GM18907 (cell line): ENCODE measurements around the gene SIPA1.
A peak's percentile ranks its signal among the peaks of the same experiment; 100 is the strongest.
"Not testable (repeated sequence)": the region's sequence is repeated elsewhere in the genome, so short reads cannot be mapped to it uniquely, and the experiment has no call there.

Experiments used
- ATAC-seq: cut with Tn5 transposase; IDR thresholded peaks from one replicate; pipeline ENCODE4 v1.9.1; 2021; ENCODE audit warnings: mild to moderate bottlenecking, moderate library complexity; ENCODE audit not compliant: unreplicated experiment

The SIPA1 gene

GRCh38 chr11:65657426-65657825 is 19.5 kb downstream of the SIPA1 start:
- ATAC-seq, result no peak

- no peak for ATAC-seq
Observed at GRCh38 chr11:65658174-65659021, 20.5 kb downstream of the SIPA1 start.

DNA sequence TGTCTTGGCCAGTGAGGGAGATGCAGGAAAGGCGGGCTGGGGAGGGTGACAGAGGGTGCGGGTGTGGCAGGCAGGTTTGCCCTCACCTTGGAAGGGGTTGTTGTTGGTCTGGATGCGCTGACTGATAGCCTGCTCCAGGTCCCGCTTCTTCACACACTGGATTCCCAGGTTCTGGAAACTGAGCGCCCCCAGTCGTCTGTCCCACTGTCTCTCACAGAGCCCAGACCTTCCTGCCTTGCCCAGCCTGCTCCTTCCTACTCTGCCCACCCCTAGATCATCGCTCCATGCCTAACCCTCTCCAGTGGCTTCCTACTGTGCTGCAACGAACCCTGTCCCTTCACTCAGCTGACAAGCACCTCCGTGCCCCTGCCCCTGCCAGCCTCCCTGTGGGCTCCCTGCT is 22.1 kb downstream of the SIPA1 start:
- no peak for ATAC-seq

DNA sequence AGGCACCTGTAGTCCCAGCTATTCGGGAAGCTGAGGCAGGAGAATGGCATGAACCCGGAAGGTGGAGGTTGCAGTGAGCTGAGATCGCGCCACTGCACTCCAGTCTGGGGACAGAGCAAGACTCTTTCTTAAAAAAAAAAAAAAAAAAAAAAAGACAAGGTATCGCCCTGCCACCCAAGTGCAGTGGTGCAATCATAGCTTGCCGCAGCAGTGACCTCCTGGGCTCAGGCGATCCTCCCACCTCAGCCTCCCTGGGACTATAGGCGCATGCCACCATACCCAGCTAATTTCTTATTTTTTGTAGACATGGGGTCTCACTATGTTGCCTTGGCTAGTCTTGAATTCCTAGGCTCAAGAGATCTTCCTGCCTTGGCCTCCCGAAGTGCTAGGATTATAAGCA is 23.0 kb downstream of the SIPA1 start:
- ATAC-seq, result not testable (repeated sequence)

DNA sequence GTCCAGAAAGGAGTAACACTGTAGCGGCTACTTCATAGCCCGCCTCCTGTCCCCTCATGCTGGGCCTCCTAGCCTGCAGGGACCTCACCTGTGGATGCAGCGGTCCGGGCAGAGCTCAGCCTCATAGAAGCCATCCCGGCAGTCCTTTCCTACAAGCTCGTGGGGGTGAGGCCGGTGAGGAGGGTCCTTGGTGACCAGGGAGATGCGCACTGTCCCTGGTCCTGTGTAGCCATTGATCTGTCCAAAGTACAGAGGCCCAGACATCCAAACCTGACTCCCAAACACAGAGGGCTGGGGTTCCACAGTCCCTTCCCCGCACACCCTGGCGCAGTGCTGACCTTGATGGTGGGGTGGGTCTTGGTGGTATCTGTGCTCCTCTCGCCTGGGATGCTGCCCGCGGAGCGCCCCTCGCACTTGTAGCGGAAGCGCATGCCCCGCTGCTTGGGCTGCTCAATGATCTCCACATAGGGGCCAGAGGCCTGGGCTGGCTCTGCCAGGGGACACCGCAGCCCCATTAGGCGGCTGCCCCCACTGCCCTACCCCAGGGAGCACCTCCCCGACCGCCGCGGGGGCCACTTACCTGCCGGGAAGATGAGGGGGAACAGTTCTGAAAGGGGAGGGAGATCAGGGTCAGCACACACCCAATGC is 23.8 kb downstream of the SIPA1 start:
- no peak for ATAC-seq

DNA sequence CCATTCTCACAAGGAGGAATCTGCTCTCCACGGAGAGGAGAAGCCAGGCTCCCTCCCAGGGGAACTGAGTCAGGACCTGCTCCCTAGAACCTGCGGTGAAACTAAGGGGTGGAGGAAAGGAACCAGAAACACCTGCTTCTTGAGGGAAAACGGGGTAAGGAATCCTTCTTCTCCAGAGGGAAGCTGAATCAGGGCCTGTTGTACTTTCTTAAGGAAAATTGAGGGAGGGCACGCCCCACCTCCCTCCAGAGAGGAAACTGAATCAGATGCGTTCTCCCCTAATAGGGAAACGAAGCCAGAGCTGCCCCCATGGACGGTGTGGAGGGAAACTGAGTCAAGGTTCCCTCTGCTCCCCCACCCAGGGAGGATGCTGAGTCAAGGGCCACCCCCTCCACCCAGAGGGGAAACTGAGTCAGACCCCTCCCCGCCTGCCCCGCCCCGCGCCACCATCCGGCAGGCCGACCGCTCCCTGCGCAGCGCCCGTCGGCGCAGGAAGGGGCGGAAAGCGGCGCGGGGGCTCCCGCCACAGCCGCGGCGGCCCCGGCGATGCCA is 24.4 kb downstream of the SIPA1 start:
- ATAC-seq, result no peak

- ATAC-seq, result peak; percentile 83
Observed at GRCh38 chr11:65662799-65663638, 25.1 kb downstream of the SIPA1 start, which contains the start of gene RELA. Gene RELA, minus strand, starts transcription at chr11:65662916. Its CDS starts 84 bp downstream, at chr11:65662832.

DNA sequence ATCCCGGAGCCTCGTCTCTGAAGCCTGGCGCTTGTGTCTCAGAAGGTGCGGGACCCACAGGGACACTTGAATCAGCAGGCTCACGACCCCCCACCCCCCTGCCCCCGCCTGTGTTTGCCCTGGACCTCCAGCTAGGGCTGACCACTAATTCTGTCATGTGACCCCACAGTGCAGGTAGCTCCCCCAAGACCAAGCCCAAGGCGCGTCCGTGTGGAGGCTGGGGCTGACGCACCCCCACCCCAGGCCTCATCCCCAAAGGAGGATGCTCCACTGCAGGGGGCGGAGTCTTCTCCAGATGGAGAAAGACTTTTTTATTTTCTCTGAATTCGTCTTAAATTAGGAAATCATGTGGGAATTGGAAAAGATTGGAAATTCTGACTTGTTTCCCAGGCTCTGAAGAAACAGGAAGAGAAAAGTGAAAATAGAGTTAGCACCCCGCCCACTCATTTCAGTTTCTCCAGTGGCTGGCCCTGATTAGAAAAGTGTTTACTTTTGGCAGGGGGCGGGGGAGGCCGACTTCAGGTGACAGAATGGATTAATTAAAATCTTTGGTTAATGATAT is 25.8 kb downstream of the SIPA1 start:
- peak; percentile 21 for ATAC-seq

GRCh38 chr11:65672180-65672860 is 34.4 kb downstream of the SIPA1 start:
- no peak for ATAC-seq

- no peak for ATAC-seq
Observed at GRCh38 chr11:65672982-65673381, 35.1 kb downstream of the SIPA1 start.

DNA sequence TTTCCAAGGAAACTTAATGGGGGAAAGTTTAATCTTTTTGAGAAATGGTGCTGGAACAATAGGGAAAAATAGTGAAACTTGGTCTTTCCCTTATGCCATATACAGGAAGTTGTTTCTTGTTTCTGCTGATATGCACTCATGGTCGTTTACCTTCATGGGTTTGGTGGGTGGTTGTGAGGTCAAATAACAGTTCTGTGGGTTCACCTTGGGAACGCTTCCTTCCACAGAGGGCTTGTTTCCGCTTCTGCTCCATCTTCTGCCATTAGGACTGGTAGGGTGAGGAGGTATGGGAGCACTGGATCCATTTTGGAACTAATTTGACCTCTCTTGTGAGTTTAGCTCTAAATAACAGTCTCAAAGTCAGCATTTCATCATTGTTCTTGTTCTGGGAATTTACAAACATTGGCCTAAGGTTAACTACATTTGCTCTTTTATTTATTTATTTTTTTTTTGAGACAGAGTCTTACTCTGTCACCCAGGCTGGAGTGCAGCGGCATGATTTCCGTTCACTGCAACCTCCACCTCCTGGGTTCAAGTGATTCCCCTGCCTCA is 42.4 kb downstream of the SIPA1 start:
- no peak for ATAC-seq

DNA sequence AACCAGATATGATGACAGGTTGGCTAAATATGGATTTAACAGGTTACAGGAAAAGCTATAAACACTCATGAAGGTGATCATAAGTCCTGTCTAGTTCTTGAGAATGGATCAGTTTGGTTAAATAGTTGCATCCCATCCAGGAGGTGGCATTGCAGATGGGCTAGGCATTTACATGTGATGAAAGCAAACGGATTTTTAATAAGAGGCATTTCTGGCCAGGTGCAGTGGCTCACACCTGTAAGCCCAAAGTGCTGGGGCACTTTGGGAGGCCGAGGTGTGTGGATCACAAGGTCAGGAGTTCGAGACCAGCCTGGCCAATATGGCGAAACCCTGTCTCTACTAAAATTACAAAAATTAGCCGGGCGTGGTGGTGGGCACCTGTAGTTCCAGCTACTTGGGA is 45.6 kb downstream of the SIPA1 start:
- not testable (repeated sequence) for ATAC-seq

- ATAC-seq, result no peak
Observed at GRCh38 chr11:65685981-65686380, 48.1 kb downstream of the SIPA1 start.

GRCh38 chr11:65691847-65692246 is 53.9 kb downstream of the SIPA1 start:
- not testable (repeated sequence) for ATAC-seq

GRCh38 chr11:65692367-65692766 is 54.5 kb downstream of the SIPA1 start:
- ATAC-seq, result no peak

- ATAC-seq, result no peak
Observed at GRCh38 chr11:65695459-65696241, 57.7 kb downstream of the SIPA1 start.

- ATAC-seq, result no peak
Observed at GRCh38 chr11:65696802-65697552, 59.1 kb downstream of the SIPA1 start.

- ATAC-seq, result no peak
Observed at GRCh38 chr11:65698205-65698604, 60.3 kb downstream of the SIPA1 start.
